Urinary bladder (tissue), 4 donors: ENCODE data around the gene OR1F1. TPM values are rescaled to one million over a fixed set of nuclear protein-coding genes. Genes with fewer than 3 reads are reported as not detected.
A peak's percentile ranks its signal among the peaks of the same experiment; 100 is the strongest.
"Not testable (repeated sequence)": the region's sequence is repeated elsewhere in the genome, so short reads cannot be mapped to it uniquely, and the experiment has no call there.

Experiments used
- DNase-seq: peaks from one replicate; pipeline ENCODE4 v3.0.0-alpha.2; 2015; ENCODE audit errors: extremely low spot score
- H3K27ac ChIP-seq: one replicate; pipeline ENCODE4 v1.5.1; 2013; ENCODE audit warnings: low read depth, mild to moderate bottlenecking, moderate library complexity
- H3K36me3 ChIP-seq: one replicate; pipeline ENCODE4 v1.6.1; 2013; ENCODE audit warnings: mild to moderate bottlenecking, moderate library complexity; ENCODE audit not compliant: insufficient read depth
- H3K4me1 ChIP-seq: one replicate; pipeline ENCODE4 v1.6.1; 2013; ENCODE audit warnings: mild to moderate bottlenecking, moderate library complexity; ENCODE audit not compliant: insufficient read depth
- H3K4me3 ChIP-seq: one replicate; pipeline ENCODE4 v1.5.1; 2013; ENCODE audit warnings: low read depth, low read length
- WGBS: extraction: QIAGEN DNeasy Blood & Tissue Kit; methylation state at CpG from one replicate; pipeline ENCODE4 v1.1.7; 2013; 5-methylcytosine and 5-hydroxymethylcytosine counted together
- polyA plus RNA-seq: library from polyadenylated mRNA; stranded (reverse); fragments of 200-250 nt; gene quantifications from one replicate; pipeline ENCODE4 v1.2.3, GENCODE V29; 2013
- total RNA-seq: library from RNA; depleted of rRNA; stranded (reverse); fragments of >200 nt; gene quantifications from one replicate; pipeline ENCODE4 v1.2.3, GENCODE V29; 2014
- donor health status: healthy with polysubstance abuse.
- donor health status: healthy.

The OR1F1 gene
- total and polyA plus RNA-seq, 2 donors, result not detected

GRCh38 chr16:3173892-3174617, 13.9 kb upstream of the OR1F1 start:
- 4% methylated on average over 24 of the region's 24 CpGs for WGBS
- Histone ChIP-seq H3K36me3 (no peaks in the 10 kb centered on the region), H3K4me1 (no peaks in the 10 kb centered on the region), H3K27ac (no peak overlapping the region), H3K4me3 (no peak overlapping the region)
- no peak for DNase-seq

GRCh38 chr16:3174618-3175148, 13.3 kb upstream of the OR1F1 start:
- no peaks in the 10 kb centered on the region for H3K4me1 ChIP-seq
- no peaks in the 10 kb centered on the region for H3K36me3 ChIP-seq
- WGBS, result 19% methylated on average over 28 of the region's 28 CpGs
- H3K27ac ChIP-seq, result no peak overlapping the region
- DNase-seq, result no peak
- H3K4me3 ChIP-seq, result no peak overlapping the region

- no peak overlapping the region for H3K4me3 ChIP-seq
- WGBS, result 10% methylated on average over 39 of the region's 39 CpGs
- no peak for DNase-seq
- no peaks in the 10 kb centered on the region for H3K4me1 ChIP-seq
- no peak overlapping the region for H3K27ac ChIP-seq
- H3K36me3 ChIP-seq, result no peaks in the 10 kb centered on the region
Measured at GRCh38 chr16:3175157-3176093, 12.6 kb upstream of the OR1F1 start.

- WGBS, result 69% methylated on average over 8 of the region's 8 CpGs
- DNase-seq, result no peak
- no peaks in the 10 kb centered on the region for H3K4me1 ChIP-seq
- no peak overlapping the region for H3K27ac ChIP-seq
- no peak overlapping the region for H3K4me3 ChIP-seq
- H3K36me3 ChIP-seq, result no peaks in the 10 kb centered on the region
Measured at GRCh38 chr16:3179651-3180050, 8.4 kb upstream of the OR1F1 start.

GRCh38 chr16:3180445-3180878, 7.5 kb upstream of the OR1F1 start:
- no peak overlapping the region for H3K27ac ChIP-seq
- H3K4me3 ChIP-seq, result no peak overlapping the region
- H3K4me1 ChIP-seq, result no peaks in the 10 kb centered on the region
- no peak for DNase-seq
- 27% methylated on average over 21 of the region's 21 CpGs for WGBS
- H3K36me3 ChIP-seq, result no peaks in the 10 kb centered on the region

- not testable (repeated sequence) for H3K4me3 ChIP-seq, H3K36me3 ChIP-seq, H3K4me1 ChIP-seq, DNase-seq, H3K27ac ChIP-seq
- 34% methylated on average over 8 of the region's 8 CpGs for WGBS
Measured at GRCh38 chr16:3182293-3182607, 5.8 kb upstream of the OR1F1 start.

GRCh38 chr16:3182608-3183444, 5.2 kb upstream of the OR1F1 start:
- no peak for DNase-seq
- no peaks in the 10 kb centered on the region for H3K4me1 ChIP-seq
- WGBS, result under 1% methylated on average over 72 of the region's 72 CpGs
- H3K4me3 ChIP-seq, result peak overlapping the region; percentile 4
- no peaks in the 10 kb centered on the region for H3K36me3 ChIP-seq
- no peak overlapping the region for H3K27ac ChIP-seq

- peak overlapping the region; percentile 4 for H3K4me3 ChIP-seq
- WGBS, result 2% methylated on average over 42 of the region's 42 CpGs
Measured at GRCh38 chr16:3183445-3184139, 4.4 kb upstream of the OR1F1 start.

GRCh38 chr16:3186946-3187690, 886 bp upstream of the OR1F1 start:
- Histone ChIP-seq H3K36me3 (no peaks in the 10 kb centered on the region), H3K4me1 (peaks cover 2% of the 10 kb centered on the region), H3K27ac (no peak overlapping the region), H3K4me3 (no peak overlapping the region)
- WGBS, result 77% methylated on average over 23 of the region's 23 CpGs
- DNase-seq, result no peak

More at GRCh38 chr16:3183445-3184139, 4.4 kb upstream of the OR1F1 start:
- no peaks in the 10 kb centered on the region for H3K36me3 ChIP-seq
- no peak for DNase-seq
- H3K27ac ChIP-seq, result no peak overlapping the region
- H3K4me1 ChIP-seq, result no peaks in the 10 kb centered on the region

GRCh38 chr16:3188675-3188924, 596 bp downstream of the OR1F1 start:
- no peaks in the 10 kb centered on the region for H3K36me3 ChIP-seq
- no peak overlapping the region for H3K27ac ChIP-seq
- WGBS, result 1% methylated on average over 13 of the region's 13 CpGs
- no peak for DNase-seq
- peaks cover 2% of the 10 kb centered on the region for H3K4me1 ChIP-seq
- no peak overlapping the region for H3K4me3 ChIP-seq

- no peak overlapping the region for H3K27ac ChIP-seq
- 1% methylated on average over 61 of the region's 61 CpGs for WGBS
- no peak for DNase-seq
- no peaks in the 10 kb centered on the region for H3K36me3 ChIP-seq
- no peak overlapping the region for H3K4me3 ChIP-seq
- H3K4me1 ChIP-seq, result peaks cover 2% of the 10 kb centered on the region
Measured at GRCh38 chr16:3188925-3189825, 1.2 kb downstream of the OR1F1 start.

- Histone ChIP-seq H3K36me3 (no peaks in the 10 kb centered on the region), H3K4me1 (peaks cover 2% of the 10 kb centered on the region), H3K4me3 (no peak overlapping the region), H3K27ac (no peak overlapping the region)
- 11% methylated on average over 11 of the region's 11 CpGs for WGBS
- DNase-seq, result no peak
Measured at GRCh38 chr16:3189869-3190268, 1.9 kb downstream of the OR1F1 start.
